ENCODE measurements around the gene TAMALIN.

Gene TAMALIN

DNA sequence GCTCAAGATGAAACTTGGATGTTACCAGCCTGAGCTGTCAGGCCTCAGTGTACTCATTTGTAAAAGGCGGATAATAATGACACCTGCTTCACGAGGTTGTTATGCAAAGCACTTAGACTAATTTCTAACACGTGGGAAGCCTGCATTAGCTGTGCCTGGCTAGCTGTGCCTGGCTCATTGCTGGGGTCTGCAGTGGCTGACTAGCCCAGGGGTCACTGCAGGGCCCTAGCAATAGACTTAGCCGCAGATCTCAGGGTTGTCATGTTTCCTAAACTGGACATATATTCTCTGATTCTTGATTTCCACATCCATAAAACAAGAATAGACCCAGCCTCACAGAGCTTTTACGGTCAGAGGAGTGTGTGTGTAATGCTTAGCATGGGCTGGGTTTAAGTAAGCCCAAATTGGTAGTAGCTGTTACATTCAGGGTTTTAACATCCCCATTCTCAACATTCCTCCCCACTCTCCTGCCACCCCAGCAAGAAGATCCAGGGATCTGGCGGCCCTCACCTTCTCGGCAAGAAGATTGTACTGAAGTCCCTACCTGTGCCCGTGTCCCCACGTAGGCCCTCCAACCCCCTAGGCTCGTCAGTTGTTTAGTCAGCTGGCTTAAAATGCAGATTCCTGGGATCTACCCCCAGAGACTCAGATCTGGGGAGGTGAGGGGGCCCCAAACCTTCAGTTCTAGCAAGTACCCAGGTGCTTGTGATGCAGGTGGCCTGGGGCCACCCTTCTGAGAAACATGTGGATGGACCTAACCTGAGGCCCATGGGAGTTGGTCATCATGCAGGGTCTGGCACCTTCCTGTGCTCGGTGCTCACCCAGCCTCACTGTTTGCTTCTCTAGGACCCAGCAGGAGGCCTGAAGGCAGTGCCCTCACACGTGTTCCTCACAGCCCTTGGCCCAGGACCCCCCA lies 53.1 kb downstream of the TAMALIN start:
- TF ChIP-seq, protein P1, sequence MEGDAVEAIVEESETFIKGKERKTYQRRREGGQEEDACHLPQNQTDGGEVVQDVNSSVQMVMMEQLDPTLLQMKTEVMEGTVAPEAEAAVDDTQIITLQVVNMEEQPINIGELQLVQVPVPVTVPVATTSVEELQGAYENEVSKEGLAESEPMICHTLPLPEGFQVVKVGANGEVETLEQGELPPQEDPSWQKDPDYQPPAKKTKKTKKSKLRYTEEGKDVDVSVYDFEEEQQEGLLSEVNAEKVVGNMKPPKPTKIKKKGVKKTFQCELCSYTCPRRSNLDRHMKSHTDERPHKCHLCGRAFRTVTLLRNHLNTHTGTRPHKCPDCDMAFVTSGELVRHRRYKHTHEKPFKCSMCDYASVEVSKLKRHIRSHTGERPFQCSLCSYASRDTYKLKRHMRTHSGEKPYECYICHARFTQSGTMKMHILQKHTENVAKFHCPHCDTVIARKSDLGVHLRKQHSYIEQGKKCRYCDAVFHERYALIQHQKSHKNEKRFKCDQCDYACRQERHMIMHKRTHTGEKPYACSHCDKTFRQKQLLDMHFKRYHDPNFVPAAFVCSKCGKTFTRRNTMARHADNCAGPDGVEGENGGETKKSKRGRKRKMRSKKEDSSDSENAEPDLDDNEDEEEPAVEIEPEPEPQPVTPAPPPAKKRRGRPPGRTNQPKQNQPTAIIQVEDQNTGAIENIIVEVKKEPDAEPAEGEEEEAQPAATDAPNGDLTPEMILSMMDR (conservative IDR thresholded peaks at IDR 0.05; ENCODE audit: low read depth, low read length) = no peak
- no peak for DNase-seq (ENCODE audit: low read depth)
- no peak overlapping the region for H3K4me3 ChIP-seq (ENCODE audit: low read depth, low read length)

DNA sequence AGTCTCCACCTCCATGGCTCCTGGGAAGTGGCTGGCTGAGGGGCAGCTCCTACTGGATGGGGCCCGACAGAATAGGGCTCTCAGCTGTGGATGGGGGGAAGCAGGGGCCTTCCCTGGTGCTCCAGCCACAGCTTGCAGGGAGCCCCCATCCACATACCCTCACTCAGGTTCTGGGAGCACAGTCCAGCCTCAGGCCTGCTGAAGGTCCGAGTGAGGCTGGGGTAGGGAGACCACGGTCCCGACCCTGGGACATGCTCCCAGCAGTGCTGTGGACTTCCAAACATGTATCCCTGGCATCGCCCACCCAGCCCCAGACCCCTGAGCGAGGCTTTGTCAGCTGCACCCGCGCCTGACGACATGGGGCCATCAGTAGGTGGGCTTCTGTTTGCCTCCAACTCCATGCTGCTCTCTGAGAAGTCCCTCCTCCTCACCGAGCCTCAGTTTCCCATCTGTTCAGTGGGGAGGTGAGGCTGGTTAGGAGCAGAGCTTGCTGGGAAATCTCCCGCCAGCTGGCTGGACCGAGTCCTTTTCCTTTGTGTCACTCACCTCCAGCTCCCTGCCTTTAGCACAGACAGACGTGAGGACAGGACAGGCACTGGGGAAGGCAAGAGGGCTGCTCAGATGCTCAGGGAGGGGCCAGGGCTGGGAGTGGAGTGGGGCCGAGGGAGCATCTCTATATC lies 53.9 kb downstream of the TAMALIN start:
- DNase-seq (ENCODE audit: low read depth) = no peak
- TF ChIP-seq, protein P1 (conservative IDR thresholded peaks at IDR 0.05; ENCODE audit: low read depth, low read length) = no peak
- H3K4me3 ChIP-seq (ENCODE audit: low read depth, low read length) = no peak overlapping the region

DNA sequence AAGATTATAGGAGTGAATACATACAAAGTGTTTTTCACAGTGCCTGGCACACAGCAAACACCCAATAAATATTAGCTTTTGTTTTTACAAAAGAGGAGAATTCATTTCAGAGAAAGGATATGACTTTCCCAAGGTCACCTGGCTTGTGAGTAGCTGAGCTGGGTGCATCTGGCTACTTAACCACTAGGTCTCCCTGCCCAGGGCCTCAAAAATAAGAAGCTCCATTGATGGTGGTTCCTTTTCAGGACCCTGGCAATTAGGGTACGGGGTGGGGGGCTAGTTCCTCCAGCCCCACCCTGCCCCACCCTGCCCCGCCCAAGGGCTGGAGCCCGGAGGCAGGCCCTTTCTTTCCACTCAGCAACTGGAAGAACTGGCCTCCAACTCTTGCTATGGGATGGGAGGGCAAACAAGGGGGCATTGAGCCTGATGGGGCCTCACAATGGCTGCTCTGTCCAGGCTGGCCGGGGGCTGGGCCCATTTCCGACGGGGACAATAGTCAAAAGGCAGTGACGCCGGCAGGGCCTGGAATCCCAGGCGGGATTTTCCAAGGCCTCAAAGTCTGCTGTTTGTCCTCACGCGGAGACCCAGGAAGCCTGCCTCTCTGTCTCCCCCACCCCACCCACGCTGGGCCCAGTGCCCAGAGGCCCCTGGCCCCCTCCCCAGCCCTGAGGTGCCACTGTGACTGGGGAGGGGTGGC lies 54.9 kb downstream of the TAMALIN start:
- H3K4me3 ChIP-seq (ENCODE audit: low read depth, low read length) = no peak overlapping the region
- no peak for DNase-seq (ENCODE audit: low read depth)
- TF ChIP-seq, protein P1 (conservative IDR thresholded peaks at IDR 0.05; ENCODE audit: low read depth, low read length) = no peak

- TF ChIP-seq, protein P1 (conservative IDR thresholded peaks at IDR 0.05; ENCODE audit: low read depth, low read length) = no peak
- H3K4me3 ChIP-seq (ENCODE audit: low read depth, low read length) = no peak overlapping the region
- no peak for DNase-seq (ENCODE audit: low read depth)
These were observed 55.7 kb downstream of the TAMALIN start for GRCh38 chr12:52062167-52063081.

DNA sequence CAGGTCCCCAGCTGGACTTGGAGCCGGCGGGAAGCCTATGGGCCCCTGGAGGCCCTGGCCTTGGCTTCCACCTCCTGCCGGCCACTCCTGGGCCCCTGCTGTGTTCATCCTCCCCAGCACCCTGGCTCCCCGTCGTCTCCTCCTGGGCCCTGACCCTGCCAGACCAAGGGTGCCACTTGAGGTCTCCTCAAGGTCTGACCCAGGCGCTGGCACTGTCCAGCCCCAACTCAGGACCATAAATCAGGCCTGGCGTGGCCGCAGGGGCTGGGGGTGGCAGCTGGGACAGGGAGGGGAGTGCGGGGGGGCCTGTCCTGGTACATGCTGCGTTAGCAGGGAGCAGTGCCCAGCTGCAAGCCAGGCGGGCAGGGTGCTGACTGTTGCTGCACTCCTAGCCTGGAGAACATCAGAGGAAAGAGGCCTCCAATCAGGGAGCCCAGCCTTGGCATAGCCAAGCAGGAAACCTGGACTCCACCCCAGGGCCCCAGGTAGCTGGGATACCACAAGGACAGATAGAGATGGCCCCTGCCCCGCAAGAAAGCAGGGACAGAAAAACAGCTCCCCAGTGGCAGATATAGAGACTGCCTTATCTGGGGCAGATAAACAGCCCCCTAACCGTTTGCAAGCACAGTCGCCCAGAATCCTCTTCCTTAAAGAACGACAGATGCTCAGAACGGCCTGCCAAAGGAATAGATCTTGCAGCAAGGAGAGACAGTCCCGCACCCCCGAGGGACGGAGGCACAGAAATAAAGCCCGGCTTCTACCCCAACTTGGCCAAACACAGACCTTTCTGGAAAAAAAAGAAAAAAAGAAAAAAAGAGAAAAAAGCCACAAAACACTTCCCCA lies 56.6 kb downstream of the TAMALIN start:
- no peak for DNase-seq (ENCODE audit: low read depth)

More for the DNA sequence above, 56.6 kb downstream of the TAMALIN start:
- H3K4me3 ChIP-seq (ENCODE audit: low read depth, low read length) = no peak overlapping the region
- TF ChIP-seq, protein P1 (conservative IDR thresholded peaks at IDR 0.05; ENCODE audit: low read depth, low read length) = no peak
